Activated CD8-positive, alpha-beta memory T cell treated with anti-CD3 and anti-CD28 coated beads for 24 hours (primary cell): ENCODE results near the gene OGFOD3.
"Not testable (repeated sequence)": the region's sequence is repeated elsewhere in the genome, so short reads cannot be mapped to it uniquely, and the experiment has no call there.

Experiments used
- DNase-seq: peaks from one replicate; pipeline ENCODE4 v3.0.0-alpha.2; 2020

OGFOD3 gene

GRCh38 chr17:82371333-82372248 lies 46.8 kb downstream of the OGFOD3 start, which contains the start of gene UTS2R:
Gene UTS2R (plus strand): TSS chr17:82371765. CDS start chr17:82374325, 2,560 bp downstream.
- DNase-seq: no peak

- DNase-seq: no peak
These were observed 47.7 kb downstream of the OGFOD3 start for GRCh38 chr17:82370471-82371332.

- no peak for DNase-seq
These were observed 49.2 kb downstream of the OGFOD3 start for GRCh38 chr17:82369211-82369610.

- no peak for DNase-seq
These were observed 50.5 kb downstream of the OGFOD3 start for GRCh38 chr17:82367724-82368524.

GRCh38 chr17:82366749-82367148 lies 51.6 kb downstream of the OGFOD3 start:
- no peak for DNase-seq

- DNase-seq: no peak
These were observed 52.6 kb downstream of the OGFOD3 start for GRCh38 chr17:82365606-82366295.

- DNase-seq: no peak
These were observed 56.3 kb downstream of the OGFOD3 start for GRCh38 chr17:82361885-82362633.

- not testable (repeated sequence) for DNase-seq
These were observed 58.8 kb downstream of the OGFOD3 start for GRCh38 chr17:82359451-82360074.

- DNase-seq: no peak
These were observed 59.7 kb downstream of the OGFOD3 start, which contains the start of gene TEX19 for GRCh38 chr17:82358465-82359350. Gene TEX19 (plus strand): TSS chr17:82359247. CDS start chr17:82362151, 2,904 bp downstream.

- DNase-seq: no peak
These were observed 61.0 kb downstream of the OGFOD3 start for GRCh38 chr17:82357394-82357793.

- no peak for DNase-seq
These were observed 61.5 kb downstream of the OGFOD3 start for GRCh38 chr17:82356845-82357355.

GRCh38 chr17:82355770-82356427 lies 62.5 kb downstream of the OGFOD3 start:
- no peak for DNase-seq

- no peak for DNase-seq
These were observed 63.5 kb downstream of the OGFOD3 start for GRCh38 chr17:82354804-82355308.

- no peak for DNase-seq
These were observed 64.9 kb downstream of the OGFOD3 start for GRCh38 chr17:82353484-82353883.

GRCh38 chr17:82351713-82352488 lies 66.5 kb downstream of the OGFOD3 start:
- DNase-seq: peak; percentile 92

- no peak for DNase-seq
These were observed 67.1 kb downstream of the OGFOD3 start for GRCh38 chr17:82351254-82351712.

GRCh38 chr17:82350182-82351030 lies 68.0 kb downstream of the OGFOD3 start:
- peak; percentile 74 for DNase-seq
